NT2/D1 (cell line): ENCODE measurements around the gene ELL2.

ENCODE experiments used
- SUZ12 ChIP-seq: IDR thresholded peaks from 2 replicates; pipeline ENCODE4 v1.6.1; 2011; ENCODE audit not compliant: insufficient read length, insufficient read depth; ENCODE audit errors: extremely low read depth
- YY1 ChIP-seq: IDR thresholded peaks from 2 replicates; pipeline ENCODE4 v1.6.1; 2011; ENCODE audit not compliant: insufficient read length, insufficient read depth
- ZNF274 ChIP-seq: IDR thresholded peaks from 2 replicates; pipeline ENCODE4 v1.6.1; 2011; ENCODE audit warnings: mild to moderate bottlenecking, low read depth, low read length

DNA sequence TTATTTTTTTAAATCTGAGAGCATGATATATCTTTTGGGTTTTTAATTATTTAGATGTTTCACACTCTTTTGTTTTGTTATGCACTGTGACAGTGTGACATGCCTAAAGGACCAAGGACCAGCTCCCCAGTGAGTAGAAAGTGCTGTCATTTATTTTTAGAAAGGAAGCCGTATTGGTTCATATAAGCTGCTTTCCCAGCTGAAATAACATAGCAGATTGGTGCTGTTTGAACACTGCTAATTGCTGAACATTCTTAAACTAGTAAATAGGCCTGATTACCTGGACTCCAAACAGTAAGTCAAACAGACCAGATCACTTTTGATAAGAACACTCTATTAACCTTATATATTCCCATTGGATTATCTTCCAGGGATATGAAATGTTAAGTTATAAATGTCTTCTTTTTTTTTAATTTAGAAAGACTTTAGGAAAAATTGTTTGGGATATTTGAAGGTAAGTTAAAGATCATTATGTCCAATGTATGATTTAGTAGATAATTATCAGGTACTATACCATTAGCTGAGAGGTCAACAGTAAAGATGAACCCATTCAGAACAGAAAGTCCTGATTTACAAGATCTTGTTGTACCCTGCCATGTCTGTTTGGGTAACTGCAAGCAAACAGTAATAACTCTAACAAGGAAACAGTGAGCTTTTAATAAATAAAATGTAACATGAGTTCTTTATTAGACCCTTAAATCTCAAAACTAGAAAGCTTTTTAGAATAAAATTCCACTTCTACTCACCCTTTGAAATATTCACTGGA, 27.8 kb upstream of the ELL2 start:
- TF ChIP-seq YY1 (no peak), SUZ12 (no peak), ZNF274 (no peak)
